ENCODE data around the gene CDO1. TPM values are rescaled to one million over a fixed set of nuclear protein-coding genes. Genes with fewer than 3 reads are reported as not detected.

The CDO1 gene
- total RNA-seq, 2 donors from 2014 or later, result 7.6 to 11.7 TPM

DNA sequence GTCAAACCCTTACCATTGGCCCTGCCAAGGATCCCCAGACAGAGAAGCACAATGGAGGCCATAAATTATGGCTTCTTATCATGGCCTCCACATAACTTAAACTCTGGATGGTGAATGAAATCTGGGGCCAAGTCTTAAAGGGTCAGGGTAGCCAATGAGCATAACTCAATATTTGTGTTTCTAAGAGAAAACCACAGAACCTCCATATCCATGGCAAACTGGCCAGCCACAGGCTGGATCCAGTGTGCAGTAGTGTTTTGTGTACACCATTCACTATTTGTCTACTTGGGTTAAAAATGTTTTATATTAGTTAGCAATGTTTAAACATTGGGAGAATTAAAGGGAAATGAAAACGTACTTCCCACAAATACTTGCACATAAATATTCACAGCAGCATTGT lies 60.8 kb downstream of the CDO1 start:
- no peak for TF ChIP-seq CTCF (conservative IDR thresholded peaks at IDR 0.05)
- Histone ChIP-seq H3K36me3 (ENCODE audit: control insufficient read depth, insufficient read depth, low read length) (no peaks in the 10 kb centered on the region), H3K9ac (ENCODE audit: extremely low read depth, low read length, poor library complexity, severe bottlenecking) (no peak overlapping the region), H3K4me3 (ENCODE audit: low read length) (no peak overlapping the region), H3K4me1 (ENCODE audit: control insufficient read depth, insufficient read depth, low read length) (no peaks in the 10 kb centered on the region), H3K9me3 (ENCODE audit: control insufficient read depth, low read length) (no peaks in the 10 kb centered on the region), H3K27me3 (ENCODE audit: control insufficient read depth, insufficient read depth, low read length, poor library complexity, severe bottlenecking) (no peaks in the 10 kb centered on the region), H3K27ac (ENCODE audit: low read depth, low read length) (no peak overlapping the region)
- DNase-seq, result no peak
- Mint-ChIP-seq H3K4me3 (no peak overlapping the region), H3K27me3 (ENCODE audit: insufficient read depth) (no peaks in the 10 kb centered on the region), H3K9me3 (no peaks in the 10 kb centered on the region), H3K36me3 (ENCODE audit: low read depth) (no peaks in the 10 kb centered on the region), H3K27ac (no peak overlapping the region), H3K4me1 (no peaks in the 10 kb centered on the region)
- 75% methylated on average over 1 of the region's 1 CpG; no CpG with 5 or more reads in 1 of the 2 experiments for WGBS, 2 experiments (ENCODE audit: insufficient coverage in 1 of 2, insufficient read length in 1 of 2)

Other genes with a start within 250 kb of the CDO1 start
- 1 to 10 TPM in 1 of 2 donors, under 1 TPM in 1; 0.84 to 1.5 TPM for gene TICAM2, start 214.2 kb downstream of the CDO1 start, total RNA-seq
- gene TMED7, start 190.6 kb downstream of the CDO1 start, total RNA-seq, result 10 to 100 TPM; 64.4 to 75.3 TPM
- gene ATG12, start 24.9 kb upstream of the CDO1 start, total RNA-seq, result 10 to 100 TPM; 47.9 to 57.8 TPM
- 10 to 100 TPM; 51.2 to 75.0 TPM for gene AP3S1, start 25.3 kb upstream of the CDO1 start, total RNA-seq
- under 1 TPM; 0.26 to 0.38 TPM for gene LVRN, start 145.8 kb upstream of the CDO1 start, total RNA-seq
- gene ARL14EPL, start 215.8 kb upstream of the CDO1 start, total RNA-seq, result not detected